ENCODE measurements around the gene ARHGEF10L. TPM values are rescaled to one million over a fixed set of nuclear protein-coding genes. Genes with fewer than 3 reads are reported as not detected.

ARHGEF10L gene
- polyA plus RNA-seq, 1 donor (not counting 4 experiments of a cell fraction or from before 2014, with no cell fraction given): 2.4 TPM

DNA sequence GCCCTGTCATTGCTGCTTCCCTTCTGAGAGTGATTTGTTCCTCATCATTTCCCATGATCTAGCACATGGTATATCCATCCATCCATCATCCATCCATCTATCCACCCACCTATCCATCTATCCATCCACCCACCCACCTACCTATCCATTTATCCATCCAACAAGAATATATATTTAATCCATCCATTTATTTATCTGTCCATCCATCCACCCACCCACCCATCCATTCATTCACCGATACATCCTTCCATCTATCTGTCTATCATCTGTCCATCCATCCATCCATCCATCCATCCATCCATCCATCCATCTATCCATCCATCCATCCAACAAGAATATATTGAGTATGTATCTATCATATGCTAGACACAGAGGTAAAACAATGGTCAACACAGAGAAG lies 115.7 kb downstream of the ARHGEF10L start:
- H3K9me3 ChIP-seq (ENCODE audit: control insufficient read depth, low read depth, low read length): no peaks in the 10 kb centered on the region
- FAIRE-seq: no peak
- H4K20me1 ChIP-seq (ENCODE audit: control insufficient read depth, extremely low read depth, insufficient read depth, low read length): no peaks in the 10 kb centered on the region
- no peak overlapping the region for H3K9ac ChIP-seq (ENCODE audit: control insufficient read depth, extremely low read depth, insufficient read depth, low read length)
- H3K79me2 ChIP-seq (ENCODE audit: control insufficient read depth, insufficient read depth, low read length): no peaks in the 10 kb centered on the region
- H3K27ac ChIP-seq (ENCODE audit: control insufficient read depth, insufficient read depth, low read length): no peak overlapping the region
- dilution Hi-C loops (cut with MboI; ENCODE audit: extremely low pct_ligation_motif_present, low sequenced_read_pairs): no loop called here
- TF ChIP-seq, protein P1, sequence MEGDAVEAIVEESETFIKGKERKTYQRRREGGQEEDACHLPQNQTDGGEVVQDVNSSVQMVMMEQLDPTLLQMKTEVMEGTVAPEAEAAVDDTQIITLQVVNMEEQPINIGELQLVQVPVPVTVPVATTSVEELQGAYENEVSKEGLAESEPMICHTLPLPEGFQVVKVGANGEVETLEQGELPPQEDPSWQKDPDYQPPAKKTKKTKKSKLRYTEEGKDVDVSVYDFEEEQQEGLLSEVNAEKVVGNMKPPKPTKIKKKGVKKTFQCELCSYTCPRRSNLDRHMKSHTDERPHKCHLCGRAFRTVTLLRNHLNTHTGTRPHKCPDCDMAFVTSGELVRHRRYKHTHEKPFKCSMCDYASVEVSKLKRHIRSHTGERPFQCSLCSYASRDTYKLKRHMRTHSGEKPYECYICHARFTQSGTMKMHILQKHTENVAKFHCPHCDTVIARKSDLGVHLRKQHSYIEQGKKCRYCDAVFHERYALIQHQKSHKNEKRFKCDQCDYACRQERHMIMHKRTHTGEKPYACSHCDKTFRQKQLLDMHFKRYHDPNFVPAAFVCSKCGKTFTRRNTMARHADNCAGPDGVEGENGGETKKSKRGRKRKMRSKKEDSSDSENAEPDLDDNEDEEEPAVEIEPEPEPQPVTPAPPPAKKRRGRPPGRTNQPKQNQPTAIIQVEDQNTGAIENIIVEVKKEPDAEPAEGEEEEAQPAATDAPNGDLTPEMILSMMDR (optimal IDR thresholded peaks at IDR 0.05 in 1 of 3, IDR thresholded peaks at IDR 0.05 in 1 of 3, conservative IDR thresholded peaks at IDR 0.05 in 1 of 3; ENCODE audit: extremely low read depth in 1 of 3, insufficient read depth in 2 of 3, low read length in 3 of 3): no peak
- TF ChIP-seq EZH2 (IDR thresholded peaks at IDR 0.05; ENCODE audit: low read length): no peak
- no peaks in the 10 kb centered on the region for H3K9me1 ChIP-seq (ENCODE audit: control insufficient read depth, extremely low read depth, insufficient read depth, low read length)
- H3K27me3 ChIP-seq (ENCODE audit: control insufficient read depth, extremely low read depth, insufficient read depth, low read length): no peaks in the 10 kb centered on the region
- no peak overlapping the region for H2AFZ ChIP-seq (ENCODE audit: control insufficient read depth, low read length)
- H3K36me3 ChIP-seq (ENCODE audit: control insufficient read depth in 2 of 2, extremely low read depth in 1 of 2, insufficient read depth in 2 of 2, low read length in 2 of 2): peaks cover 0 to 1% of the 10 kb centered on the region in 2 experiments
- no peaks in the 10 kb centered on the region for H3K4me1 ChIP-seq (ENCODE audit: control insufficient read depth, extremely low read depth, insufficient read depth, low read length)
- no peak overlapping the region for H3K4me2 ChIP-seq (ENCODE audit: control insufficient read depth, extremely low read depth, insufficient read depth, low read depth, low read length)
- no peak overlapping the region for H3K4me3 ChIP-seq (ENCODE audit: control insufficient read depth in 2 of 3, extremely low read depth in 1 of 3, insufficient read depth in 2 of 3, low read depth in 1 of 3, low read length in 3 of 3)
- DNase-seq (ENCODE audit: low read depth, low spot score): no peak

DNA sequence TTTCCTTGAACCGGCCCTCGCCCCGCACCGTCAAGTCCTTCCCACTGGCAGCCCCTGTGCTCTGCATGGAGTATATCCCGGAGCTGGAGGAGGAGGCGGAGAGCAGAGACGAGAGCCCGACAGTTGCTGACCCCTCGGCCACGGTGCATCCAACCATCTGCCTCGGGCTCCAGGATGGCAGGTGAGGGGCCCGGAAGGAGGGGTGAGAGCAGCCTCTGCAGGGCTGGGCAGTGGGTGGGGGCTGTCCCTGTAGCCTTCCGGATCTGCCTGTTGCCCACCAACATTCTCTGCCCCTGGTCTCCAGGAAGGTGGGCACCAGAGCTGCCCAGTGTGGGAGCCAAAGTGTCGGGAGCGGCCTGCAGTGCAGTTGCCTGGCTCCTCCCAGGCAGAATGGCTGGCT lies 116.4 kb downstream of the ARHGEF10L start:
- DNase-seq (ENCODE audit: low read depth, low spot score) (no peak), FAIRE-seq (no peak)
- no peak overlapping the region for H3K9ac ChIP-seq (ENCODE audit: control insufficient read depth, extremely low read depth, insufficient read depth, low read length)
- H2AFZ ChIP-seq (ENCODE audit: control insufficient read depth, low read length): no peak overlapping the region
- no peak overlapping the region for H3K27ac ChIP-seq (ENCODE audit: control insufficient read depth, insufficient read depth, low read length)
- TF ChIP-seq EZH2 (IDR thresholded peaks at IDR 0.05; ENCODE audit: low read length): no peak
- TF ChIP-seq, protein P1 (optimal IDR thresholded peaks at IDR 0.05 in 1 of 3, IDR thresholded peaks at IDR 0.05 in 1 of 3, conservative IDR thresholded peaks at IDR 0.05 in 1 of 3; ENCODE audit: extremely low read depth in 1 of 3, insufficient read depth in 2 of 3, low read length in 3 of 3): no peak
- peaks cover 0 to 1% of the 10 kb centered on the region in 2 experiments for H3K36me3 ChIP-seq (ENCODE audit: control insufficient read depth in 2 of 2, extremely low read depth in 1 of 2, insufficient read depth in 2 of 2, low read length in 2 of 2)
- H4K20me1 ChIP-seq (ENCODE audit: control insufficient read depth, extremely low read depth, insufficient read depth, low read length): no peaks in the 10 kb centered on the region
- H3K4me1 ChIP-seq (ENCODE audit: control insufficient read depth, extremely low read depth, insufficient read depth, low read length): no peaks in the 10 kb centered on the region
- no peaks in the 10 kb centered on the region for H3K9me1 ChIP-seq (ENCODE audit: control insufficient read depth, extremely low read depth, insufficient read depth, low read length)
- H3K79me2 ChIP-seq (ENCODE audit: control insufficient read depth, insufficient read depth, low read length): no peaks in the 10 kb centered on the region
- H3K4me2 ChIP-seq (ENCODE audit: control insufficient read depth, extremely low read depth, insufficient read depth, low read depth, low read length): no peak overlapping the region
- no peak overlapping the region for H3K4me3 ChIP-seq (ENCODE audit: control insufficient read depth in 2 of 3, extremely low read depth in 1 of 3, insufficient read depth in 2 of 3, low read depth in 1 of 3, low read length in 3 of 3)
- dilution Hi-C loops (cut with MboI; ENCODE audit: extremely low pct_ligation_motif_present, low sequenced_read_pairs): no loop called here
- no peaks in the 10 kb centered on the region for H3K27me3 ChIP-seq (ENCODE audit: control insufficient read depth, extremely low read depth, insufficient read depth, low read length)
- no peaks in the 10 kb centered on the region for H3K9me3 ChIP-seq (ENCODE audit: control insufficient read depth, low read depth, low read length)

Data from keratinocyte (primary cell).